GM12875 (cell line): Measurements from ENCODE around the gene TRPV6.

Experiments
- H3K4me3 ChIP-seq: one replicate; pipeline ENCODE4 v1.5.1; 2011; ENCODE audit warnings: low read depth, low read length, control low read depth
- TF ChIP-seq, protein P1 (sequence below): IDR thresholded peaks from 2 replicates; pipeline ENCODE4 v1.5.1; 2011; ENCODE audit warnings: low read depth, mild to moderate bottlenecking, control low read depth, inconsistent platforms, low read length, moderate library complexity, borderline replicate concordance; ENCODE audit not compliant: insufficient read depth

Gene TRPV6

DNA sequence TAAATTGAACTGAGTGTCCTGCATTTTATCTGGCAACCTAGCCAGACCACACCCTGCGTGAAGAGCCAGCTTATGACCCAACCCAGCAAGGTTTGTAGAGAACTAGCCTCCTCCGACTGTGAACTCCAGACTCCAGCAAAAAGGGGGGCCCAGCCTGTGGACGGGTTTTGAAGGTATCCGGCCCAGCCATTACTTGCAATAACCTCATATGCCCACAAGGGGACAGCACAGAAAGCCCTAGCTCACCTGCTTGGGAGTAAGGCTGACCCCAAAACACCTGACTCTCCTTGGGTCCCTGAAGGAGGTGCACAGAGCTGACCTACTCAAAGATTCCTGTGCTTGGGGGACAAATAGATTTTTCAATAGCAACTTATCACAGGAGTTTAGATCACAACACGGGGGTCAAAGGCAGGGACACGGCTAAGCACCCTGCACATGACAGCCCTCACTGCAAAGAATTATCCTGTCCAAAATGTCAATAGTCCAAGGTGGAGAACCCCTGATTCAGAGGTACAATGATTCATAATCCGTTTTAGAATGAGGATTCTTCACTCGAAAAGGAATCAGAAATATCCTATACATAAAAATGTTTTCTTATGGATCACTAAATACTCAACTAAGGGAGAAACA, 4.6 kb downstream of the TRPV6 start:
- TF ChIP-seq, protein P1, sequence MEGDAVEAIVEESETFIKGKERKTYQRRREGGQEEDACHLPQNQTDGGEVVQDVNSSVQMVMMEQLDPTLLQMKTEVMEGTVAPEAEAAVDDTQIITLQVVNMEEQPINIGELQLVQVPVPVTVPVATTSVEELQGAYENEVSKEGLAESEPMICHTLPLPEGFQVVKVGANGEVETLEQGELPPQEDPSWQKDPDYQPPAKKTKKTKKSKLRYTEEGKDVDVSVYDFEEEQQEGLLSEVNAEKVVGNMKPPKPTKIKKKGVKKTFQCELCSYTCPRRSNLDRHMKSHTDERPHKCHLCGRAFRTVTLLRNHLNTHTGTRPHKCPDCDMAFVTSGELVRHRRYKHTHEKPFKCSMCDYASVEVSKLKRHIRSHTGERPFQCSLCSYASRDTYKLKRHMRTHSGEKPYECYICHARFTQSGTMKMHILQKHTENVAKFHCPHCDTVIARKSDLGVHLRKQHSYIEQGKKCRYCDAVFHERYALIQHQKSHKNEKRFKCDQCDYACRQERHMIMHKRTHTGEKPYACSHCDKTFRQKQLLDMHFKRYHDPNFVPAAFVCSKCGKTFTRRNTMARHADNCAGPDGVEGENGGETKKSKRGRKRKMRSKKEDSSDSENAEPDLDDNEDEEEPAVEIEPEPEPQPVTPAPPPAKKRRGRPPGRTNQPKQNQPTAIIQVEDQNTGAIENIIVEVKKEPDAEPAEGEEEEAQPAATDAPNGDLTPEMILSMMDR = peak; percentile 88
- H3K4me3 ChIP-seq = no peak overlapping the region

DNA sequence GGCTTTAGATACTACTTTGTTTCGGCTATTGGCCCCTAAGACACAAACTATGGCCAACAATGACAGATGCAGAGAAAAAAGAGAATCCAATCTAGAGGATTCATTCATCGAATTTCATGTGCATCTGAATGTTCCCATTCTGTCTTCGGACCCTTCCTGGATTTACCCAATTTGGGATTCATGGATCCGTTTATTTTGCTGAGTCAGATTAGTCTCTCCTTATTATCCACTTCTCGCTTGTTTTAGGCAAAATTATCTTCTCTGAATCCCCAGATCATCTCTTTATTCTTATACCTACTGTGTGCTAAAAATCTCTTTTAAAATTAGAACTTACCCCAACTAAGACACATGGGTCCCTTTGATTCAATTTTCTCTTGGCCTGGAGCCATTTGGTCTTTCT, 6.5 kb downstream of the TRPV6 start:
- H3K4me3 ChIP-seq = no peak overlapping the region
- TF ChIP-seq, protein P1 = no peak

GRCh38 chr7:142878315-142878714, 7.2 kb downstream of the TRPV6 start:
- TF ChIP-seq, protein P1 = no peak
- no peak overlapping the region for H3K4me3 ChIP-seq

DNA sequence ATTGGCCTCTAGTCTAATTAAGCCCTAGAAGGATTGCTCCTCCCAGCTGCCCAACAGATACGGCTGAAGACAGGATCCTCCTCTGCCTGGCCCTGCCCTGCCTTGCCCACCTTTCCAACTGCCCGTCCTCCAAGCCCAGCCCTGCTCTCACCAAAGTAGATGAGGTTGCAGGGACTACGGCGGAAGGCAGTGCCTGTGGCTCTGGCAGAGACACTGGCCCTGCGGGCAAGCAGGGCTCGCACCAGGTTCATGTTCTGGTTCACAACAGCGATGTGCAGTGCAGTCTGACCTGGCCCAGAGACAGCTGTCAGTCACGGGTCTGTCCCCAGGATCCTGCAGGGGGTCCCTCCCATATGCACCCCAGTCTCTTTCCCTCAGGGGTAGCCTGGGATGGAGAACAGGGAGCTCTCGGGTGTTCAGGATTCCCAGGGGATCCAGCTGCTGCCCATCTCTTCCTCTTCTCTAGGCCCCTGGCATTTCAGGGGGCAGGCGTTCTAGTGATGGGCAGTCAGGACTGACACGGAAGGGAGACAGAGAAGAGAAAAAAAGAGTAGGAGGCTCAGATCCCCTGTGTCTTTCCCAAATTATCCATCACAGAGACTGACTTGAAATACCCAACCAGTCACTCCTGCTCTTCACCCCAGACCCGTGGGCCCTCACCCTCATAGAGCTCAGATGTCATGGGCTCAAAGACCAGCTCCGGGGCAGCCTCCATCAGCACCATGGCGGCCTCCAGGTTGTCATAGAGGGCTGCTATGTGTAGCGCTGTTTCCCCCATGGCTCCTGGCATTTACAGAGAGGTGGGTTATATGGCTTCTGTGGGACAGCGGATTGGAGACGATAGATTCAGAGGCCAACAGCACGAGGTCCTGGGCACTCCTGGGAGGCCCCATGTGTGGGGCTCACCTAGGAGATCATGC, 8.3 kb downstream of the TRPV6 start:
- H3K4me3 ChIP-seq = no peak overlapping the region
- TF ChIP-seq, protein P1 = no peak

- no peak overlapping the region for H3K4me3 ChIP-seq
- TF ChIP-seq, protein P1 = no peak
These were observed 9.1 kb downstream of the TRPV6 start for GRCh38 chr7:142876236-142876960.

DNA sequence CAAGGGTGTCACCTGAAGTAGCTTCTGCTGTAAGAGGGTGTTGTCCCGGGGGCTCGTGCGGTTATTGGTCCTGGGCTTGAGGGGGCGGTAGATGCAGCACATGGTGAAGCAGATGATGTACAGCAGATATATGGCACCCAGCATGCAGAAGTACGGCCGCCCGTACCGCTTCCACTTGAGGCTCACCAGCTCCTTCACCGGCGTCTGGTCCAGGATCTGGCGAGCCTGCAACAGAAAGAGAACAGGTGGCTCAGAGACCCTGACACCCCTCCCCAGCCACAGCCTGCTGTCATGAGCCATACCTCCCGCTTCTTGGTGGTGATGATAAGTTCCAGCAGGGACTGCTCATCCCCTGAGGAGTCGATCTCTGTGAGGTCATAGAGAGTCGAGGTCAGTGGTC, 10.1 kb downstream of the TRPV6 start:
- TF ChIP-seq, protein P1 = no peak
- H3K4me3 ChIP-seq = no peak overlapping the region
